Spleen (tissue), 11 donors: Measurements from ENCODE around the gene OGFRL1. TPM values are rescaled to one million over a fixed set of nuclear protein-coding genes. Genes with fewer than 3 reads are reported as not detected.
A peak's percentile ranks its signal among the peaks of the same experiment; 100 is the strongest.

Experiments used
- DNase-seq: peaks from one replicate; pipeline ENCODE4 v3.0.0-alpha.2; 2020
- H3K27ac ChIP-seq, 8 donors: fragments of 200-600 bp; sonication (generic) in 7 of 8; 1 replicate in 4 of 8; 2 replicates in 4 of 8; pipeline versions ENCODE4 v1.5.0 to v1.8.0; 2016 to 2021; ENCODE audit warnings: inconsistent platforms in 4 of 8, mild to moderate bottlenecking in 4 of 8, moderate library complexity in 1 of 8
- H3K27me3 ChIP-seq, 7 donors: fragments of 200-600 bp; sonication (generic) in 6 of 7; replicated peaks in 1 of 7; 1 replicate in 4 of 7; 2 replicates in 3 of 7; pipeline versions ENCODE4 v1.5.0 to v1.8.0; 2016 to 2021; ENCODE audit warnings: inconsistent platforms in 3 of 7, mild to moderate bottlenecking in 1 of 7
- H3K36me3 ChIP-seq, 6 donors: fragments of 200-600 bp; sonication (generic) in 5 of 6; 1 replicate in 4 of 6; 2 replicates in 2 of 6; pipeline versions ENCODE4 v1.5.0 to v1.8.0; 2016 to 2021; ENCODE audit warnings: inconsistent platforms in 2 of 6
- H3K4me1 ChIP-seq, 6 donors: fragments of 200-600 bp; sonication (generic) in 5 of 6; 1 replicate in 3 of 6; 2 replicates in 3 of 6; pipeline versions ENCODE4 v1.5.0 to v1.8.0; 2016 to 2021; ENCODE audit warnings: inconsistent platforms in 3 of 6
- H3K4me3 ChIP-seq, 8 donors: fragments of 200-600 bp; sonication (generic) in 7 of 8; 1 replicate in 4 of 8; 2 replicates in 4 of 8; pipeline versions ENCODE4 v1.5.0 to v1.8.0; 2016 to 2021; ENCODE audit warnings: inconsistent platforms in 4 of 8, mild to moderate bottlenecking in 4 of 8, moderate library complexity in 2 of 8
- H3K9me3 ChIP-seq, 8 donors: fragments of 200-600 bp; sonication (generic) in 7 of 8; 1 replicate in 4 of 8; 2 replicates in 4 of 8; pipeline versions ENCODE4 v1.5.0 to v1.8.0; 2016 to 2021; ENCODE audit warnings: inconsistent platforms in 4 of 8
- POLR2A ChIP-seq, 3 donors: fragments of 450-650 bp; IDR thresholded peaks; one replicate each; pipeline ENCODE4 v1.5.1; 2017; ENCODE audit warnings: antibody characterized with exemption in 3 of 3, mild to moderate bottlenecking in 1 of 3
- POLR2AphosphoS5 ChIP-seq, 3 donors: sonication (generic); formaldehyde crosslinking; IDR thresholded peaks; one replicate each; pipeline ENCODE4 v1.5.1; 2017; ENCODE audit warnings: antibody characterized with exemption in 3 of 3
- WGBS, 5 donors: extraction: QIAGEN DNeasy Blood & Tissue Kit in 3 of 5; methylation state at CpG; one replicate each; pipeline versions ENCODE4 v1.1.5 to v1.1.7; 2013 to 2018; 5-methylcytosine and 5-hydroxymethylcytosine counted together
- intact Hi-C: fragments of 100-400 bp; cut with DNase I; formaldehyde crosslinking; loops from one replicate; pipeline ENCODE4 v1.15.0; 2023; ENCODE audit warnings: low total_unique reads
- polyA plus RNA-seq, 3 donors: library from polyadenylated mRNA; stranded (reverse); fragments of 200-250 nt; gene quantifications; one replicate each; pipeline ENCODE4 v1.2.1, GENCODE V29; 2013
- total RNA-seq, 7 donors: library from RNA; depleted of rRNA in 3 of 7; stranded (reverse); fragments of >200 nt in 3 of 7; fragmentation: NEBNext Ultra II Directional in 4 of 7; extraction: Animal tissue kit (Norgen Biotek cat#: 25700) in 4 of 7; gene quantifications; one replicate each; pipeline versions ENCODE4 v1.1.0 to v1.2.1, GENCODE V29; 2016 to 2021
- TF ChIP-seq, protein P1 (sequence below), 11 experiments: fragments of 200-600 bp in 7 of 11; fragments of 450-650 bp in 4 of 11; sonication (generic) in 4 of 11; IDR thresholded peaks in 8 of 11; conservative IDR thresholded peaks in 3 of 11; 1 replicate in 7 of 11; 2 replicates in 4 of 11; pipeline versions ENCODE4 v1.4.0 to v1.8.0; 2016 to 2021; ENCODE audit warnings: antibody characterized with exemption in 11 of 11, inconsistent platforms in 4 of 11, mild to moderate bottlenecking in 1 of 11
- donor health status: healthy with polysubstance abuse.
- donor health status: DM: no; HTN: no; CAD: no; lungs with moderate emphysema.
- donor health status: DM: no; HTN: no; CAD: no.
- donor health status: Bipolar disorder and iron deficiency.
- donor health status: healthy.
- donor health status: DM: no; HTN: no; CAD: no.
- donor health status: DM: yes; HTN: yes; CAD: no.

The OGFRL1 gene
- total and polyA plus RNA-seq, 10 donors = 7.1 to 43.3 (median 24.2) TPM

DNA sequence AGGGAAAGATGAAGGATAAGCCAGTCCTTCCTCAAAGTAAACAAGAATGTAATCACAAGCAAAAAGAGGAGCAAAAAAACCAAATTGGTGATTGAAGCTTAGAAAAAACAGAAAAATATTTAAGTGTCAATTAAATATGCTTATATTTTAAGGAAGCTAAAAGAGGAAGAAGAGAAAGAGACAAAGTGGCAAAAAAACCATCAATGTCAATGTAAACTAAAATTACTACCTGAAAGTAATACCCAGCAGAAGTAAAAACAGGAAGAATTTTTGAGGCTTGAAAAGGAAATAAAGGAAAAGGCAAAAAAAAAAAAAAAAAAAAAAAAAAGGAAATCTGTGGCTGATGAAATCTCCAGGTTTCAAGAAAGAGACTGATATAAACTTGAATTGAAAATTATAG is 36.2 kb upstream of the OGFRL1 start:
- peaks cover 0 to 75% (median 48%) of the 10 kb centered on the region in 6 donors for H3K4me1 ChIP-seq
- H3K27ac ChIP-seq = peak overlapping the region in 4 of 8 donors; percentile 78 to 87 (median 82)
- no peaks in the 10 kb centered on the region for H3K36me3 ChIP-seq
- intact Hi-C loops = no loop called here
- no peaks in the 10 kb centered on the region for H3K27me3 ChIP-seq
- no peak overlapping the region for H3K4me3 ChIP-seq
- H3K9me3 ChIP-seq = no peaks in the 10 kb centered on the region
- TF ChIP-seq, protein P1, sequence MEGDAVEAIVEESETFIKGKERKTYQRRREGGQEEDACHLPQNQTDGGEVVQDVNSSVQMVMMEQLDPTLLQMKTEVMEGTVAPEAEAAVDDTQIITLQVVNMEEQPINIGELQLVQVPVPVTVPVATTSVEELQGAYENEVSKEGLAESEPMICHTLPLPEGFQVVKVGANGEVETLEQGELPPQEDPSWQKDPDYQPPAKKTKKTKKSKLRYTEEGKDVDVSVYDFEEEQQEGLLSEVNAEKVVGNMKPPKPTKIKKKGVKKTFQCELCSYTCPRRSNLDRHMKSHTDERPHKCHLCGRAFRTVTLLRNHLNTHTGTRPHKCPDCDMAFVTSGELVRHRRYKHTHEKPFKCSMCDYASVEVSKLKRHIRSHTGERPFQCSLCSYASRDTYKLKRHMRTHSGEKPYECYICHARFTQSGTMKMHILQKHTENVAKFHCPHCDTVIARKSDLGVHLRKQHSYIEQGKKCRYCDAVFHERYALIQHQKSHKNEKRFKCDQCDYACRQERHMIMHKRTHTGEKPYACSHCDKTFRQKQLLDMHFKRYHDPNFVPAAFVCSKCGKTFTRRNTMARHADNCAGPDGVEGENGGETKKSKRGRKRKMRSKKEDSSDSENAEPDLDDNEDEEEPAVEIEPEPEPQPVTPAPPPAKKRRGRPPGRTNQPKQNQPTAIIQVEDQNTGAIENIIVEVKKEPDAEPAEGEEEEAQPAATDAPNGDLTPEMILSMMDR (IDR thresholded peaks at IDR 0.05 in 8 of 11, conservative IDR thresholded peaks at IDR 0.05 in 3 of 11) = no peak
- TF ChIP-seq POLR2AphosphoS5 (IDR thresholded peaks at IDR 0.05) (no peak), POLR2A (IDR thresholded peaks at IDR 0.05) (no peak)
- no peak for DNase-seq

DNA sequence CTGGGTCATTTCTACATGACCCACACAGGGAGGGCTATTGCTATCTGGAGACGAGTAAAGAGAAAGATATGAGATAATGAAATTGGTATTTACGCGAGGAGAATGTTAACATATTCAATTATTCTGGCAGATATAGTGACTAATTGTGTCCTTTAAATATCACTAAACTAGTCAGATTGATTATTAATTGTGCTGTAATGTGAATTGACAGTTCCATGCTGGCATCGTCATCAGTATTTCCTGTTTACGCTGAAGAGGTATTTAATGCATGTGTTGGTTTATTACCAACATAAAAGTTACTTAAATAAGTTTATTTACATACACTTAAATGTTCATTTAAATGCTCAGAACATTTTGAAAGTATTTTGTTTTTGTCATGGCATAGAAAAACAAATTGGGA is 35.7 kb upstream of the OGFRL1 start:
- WGBS, 5 donors = 41 to 58% (median 48%) methylated on average over 5 of the region's 5 CpGs
- H3K27ac ChIP-seq = peak overlapping the region in 4 of 8 donors; percentile 3 to 87 (median 68)
- H3K4me3 ChIP-seq = no peak overlapping the region
- intact Hi-C loops = no loop called here
- no peaks in the 10 kb centered on the region for H3K9me3 ChIP-seq
- no peaks in the 10 kb centered on the region for H3K27me3 ChIP-seq
- H3K36me3 ChIP-seq = no peaks in the 10 kb centered on the region
- no peak for TF ChIP-seq POLR2A (IDR thresholded peaks at IDR 0.05)
- peaks cover 0 to 70% (median 47%) of the 10 kb centered on the region in 6 donors for H3K4me1 ChIP-seq
- DNase-seq = no peak

DNA sequence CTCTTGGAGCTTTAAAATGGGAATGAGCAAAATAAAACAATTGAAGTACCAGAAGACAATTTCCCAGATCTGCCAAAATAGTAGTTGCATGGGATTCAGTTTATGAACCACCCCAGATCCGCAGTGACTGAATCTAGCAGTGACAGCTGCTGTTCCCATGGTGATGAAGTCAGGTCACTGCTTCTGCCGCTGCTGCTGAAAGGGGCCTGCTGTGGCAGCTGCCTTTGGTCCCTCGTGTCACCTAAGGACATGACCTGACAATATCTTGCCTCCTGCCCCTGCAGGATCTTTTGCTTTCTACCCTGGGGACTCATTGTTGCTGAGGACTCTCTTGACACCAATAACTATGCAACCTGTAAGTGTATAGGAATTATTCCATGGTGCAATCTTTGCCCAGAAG is 34.3 kb upstream of the OGFRL1 start:
- Histone ChIP-seq H3K27ac (no peak overlapping the region), H3K9me3 (no peaks in the 10 kb centered on the region), H3K27me3 (no peaks in the 10 kb centered on the region), H3K4me3 (no peak overlapping the region), H3K36me3 (no peaks in the 10 kb centered on the region), H3K4me1 (peaks cover 0 to 56% (median 35%) of the 10 kb centered on the region in 6 donors)
- WGBS, 5 donors = 47 to 77% (median 70%) methylated on average over 3 of the region's 3 CpGs
- DNase-seq = no peak
- TF ChIP-seq, protein P1 (IDR thresholded peaks at IDR 0.05 in 8 of 11, conservative IDR thresholded peaks at IDR 0.05 in 3 of 11) = no peak
- TF ChIP-seq POLR2A (IDR thresholded peaks at IDR 0.05) (no peak), POLR2AphosphoS5 (IDR thresholded peaks at IDR 0.05) (no peak)
- intact Hi-C loops = no loop called here

DNA sequence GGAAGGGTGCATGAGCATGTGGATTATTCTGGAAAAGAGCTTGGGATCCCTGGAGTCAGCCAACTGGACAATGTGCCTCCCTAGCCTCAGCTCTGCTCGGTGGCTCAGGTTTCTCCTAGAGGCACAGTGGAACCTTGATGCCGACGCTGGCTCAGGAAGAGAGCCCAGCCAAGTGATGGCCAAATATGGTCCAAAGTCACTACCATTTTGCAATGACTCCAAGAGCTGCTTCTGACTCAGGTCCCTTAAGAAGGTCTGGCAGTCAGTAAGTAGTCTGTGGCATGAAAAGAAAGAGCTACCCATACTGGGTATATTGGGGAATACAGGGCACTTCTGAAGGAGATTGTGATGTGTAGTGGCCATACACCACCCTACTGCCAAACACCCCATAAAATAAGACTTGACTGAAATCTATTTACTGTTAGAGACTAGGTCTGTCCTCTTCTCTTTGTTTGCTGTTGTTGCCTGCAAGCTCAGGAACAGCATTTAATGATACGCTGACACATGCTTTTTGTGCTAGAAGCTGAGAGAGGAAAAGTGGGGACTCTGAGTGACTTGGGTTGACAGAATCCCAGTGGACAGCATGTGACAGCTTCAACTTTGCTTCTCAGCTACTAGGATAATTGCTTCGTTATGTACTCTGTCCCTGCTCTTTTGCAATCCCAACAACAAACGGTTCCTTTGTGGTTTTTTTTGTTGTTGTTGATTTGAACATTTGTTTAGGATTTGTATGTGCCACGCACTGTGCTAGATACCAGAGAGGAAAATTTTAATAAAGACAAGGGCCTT is 30.3 kb upstream of the OGFRL1 start:
- Histone ChIP-seq H3K4me1 (peaks cover 0 to 17% (median 4%) of the 10 kb centered on the region in 6 donors), H3K27me3 (no peaks in the 10 kb centered on the region), H3K36me3 (no peaks in the 10 kb centered on the region), H3K4me3 (no peak overlapping the region), H3K9me3 (no peaks in the 10 kb centered on the region), H3K27ac (no peak overlapping the region)
- no peak for DNase-seq
- WGBS, 5 donors = 65 to 89% (median 75%) methylated on average over 5 to 7 of the region's 7 CpGs
- no peak for TF ChIP-seq POLR2A (IDR thresholded peaks at IDR 0.05)
- TF ChIP-seq POLR2AphosphoS5 (IDR thresholded peaks at IDR 0.05) = no peak
- TF ChIP-seq, protein P1 (IDR thresholded peaks at IDR 0.05 in 8 of 11, conservative IDR thresholded peaks at IDR 0.05 in 3 of 11) = no peak
- intact Hi-C loops = no loop called here
